Astrocyte of the hippocampus (primary cell): ENCODE results near the gene HOGA1.

ENCODE experiments used
- DNase-seq: peaks from one replicate; pipeline ENCODE4 v3.0.0; 2011; ENCODE audit warnings: low read depth, low spot score

Gene HOGA1

GRCh38 chr10:97578171-97578844, 5.9 kb upstream of the HOGA1 start:
- no peak for DNase-seq

- no peak for DNase-seq
Measured at GRCh38 chr10:97580421-97581367, 3.5 kb upstream of the HOGA1 start.

GRCh38 chr10:97582169-97582568, 2.0 kb upstream of the HOGA1 start:
- DNase-seq, result no peak

- no peak for DNase-seq
Measured at GRCh38 chr10:97583476-97583875, 713 bp upstream of the HOGA1 start.

GRCh38 chr10:97584798-97585438, 729 bp downstream of the HOGA1 start:
- no peak for DNase-seq

- DNase-seq, result no peak
Measured at GRCh38 chr10:97585439-97585811, 1.2 kb downstream of the HOGA1 start.

- no peak for DNase-seq
Measured at GRCh38 chr10:97587183-97587582, 3.0 kb downstream of the HOGA1 start.

GRCh38 chr10:97589479-97589878, 5.3 kb downstream of the HOGA1 start, which contains the start of gene C10orf62:
C10orf62 (plus strand) TSS chr10:97589721; CDS start chr10:97589898, 177 bp downstream.
- no peak for DNase-seq

GRCh38 chr10:97590082-97590747, 6.0 kb downstream of the HOGA1 start:
- DNase-seq, result no peak

- DNase-seq, result no peak
Measured at GRCh38 chr10:97590748-97591495, 6.7 kb downstream of the HOGA1 start.

GRCh38 chr10:97593421-97593820, 9.2 kb downstream of the HOGA1 start:
- DNase-seq, result no peak

GRCh38 chr10:97596101-97597082, 12.2 kb downstream of the HOGA1 start:
- peak; percentile 94 for DNase-seq

GRCh38 chr10:97597778-97598177, 13.6 kb downstream of the HOGA1 start:
- no peak for DNase-seq

GRCh38 chr10:97598407-97599271, 14.4 kb downstream of the HOGA1 start:
- DNase-seq, result no peak

GRCh38 chr10:97599272-97599619, 15.1 kb downstream of the HOGA1 start:
- no peak for DNase-seq

- DNase-seq, result no peak
Measured at GRCh38 chr10:97600616-97601015, 16.4 kb downstream of the HOGA1 start.

- DNase-seq, result peak; percentile 22
Measured at GRCh38 chr10:97601268-97602215, 17.4 kb downstream of the HOGA1 start.
